Activated T-cell treated with anti-CD3 and anti-CD28 coated beads, Interleukin-2, amount 50 U/mL, for 4 hours (primary cell): ENCODE data around the gene POLE2. TPM values are rescaled to one million over a fixed set of nuclear protein-coding genes. Genes with fewer than 3 reads are reported as not detected.

Source experiments
- ATAC-seq, 2 donors: fragments of 200-7000 bp; cut with Tn5 transposase; one replicate each; pipeline ENCODE4 v1.10.0; 2021
- DNase-seq: peaks from one replicate; pipeline ENCODE4 v3.0.0-alpha.2; 2020
- H3K27me3 Mint-ChIP-seq: one replicate; pipeline ENCODE4 v1.8.0; 2021; ENCODE audit warnings: low read depth, mixed read lengths
- H3K36me3 Mint-ChIP-seq: one replicate; pipeline ENCODE4 v1.8.0; 2022; ENCODE audit warnings: mixed read lengths; ENCODE audit not compliant: insufficient read depth
- H3K4me1 Mint-ChIP-seq: one replicate; pipeline ENCODE4 v1.8.0; 2021; ENCODE audit warnings: low read depth, mixed read lengths
- H3K4me3 Mint-ChIP-seq: one replicate; pipeline ENCODE4 v1.8.0; 2021; ENCODE audit warnings: mild to moderate bottlenecking, moderate library complexity, mixed read lengths
- H3K9me3 Mint-ChIP-seq: one replicate; pipeline ENCODE4 v1.8.0; 2021; ENCODE audit warnings: mixed read lengths
- total RNA-seq, 3 donors: library from RNA; stranded (reverse); gene quantifications; one replicate each; pipeline ENCODE4 v1.2.1, GENCODE V29; 2021

The POLE2 gene
- total RNA-seq, 3 donors from 2014 or later: 23.8 to 33.1 (median 31.7) TPM

DNA sequence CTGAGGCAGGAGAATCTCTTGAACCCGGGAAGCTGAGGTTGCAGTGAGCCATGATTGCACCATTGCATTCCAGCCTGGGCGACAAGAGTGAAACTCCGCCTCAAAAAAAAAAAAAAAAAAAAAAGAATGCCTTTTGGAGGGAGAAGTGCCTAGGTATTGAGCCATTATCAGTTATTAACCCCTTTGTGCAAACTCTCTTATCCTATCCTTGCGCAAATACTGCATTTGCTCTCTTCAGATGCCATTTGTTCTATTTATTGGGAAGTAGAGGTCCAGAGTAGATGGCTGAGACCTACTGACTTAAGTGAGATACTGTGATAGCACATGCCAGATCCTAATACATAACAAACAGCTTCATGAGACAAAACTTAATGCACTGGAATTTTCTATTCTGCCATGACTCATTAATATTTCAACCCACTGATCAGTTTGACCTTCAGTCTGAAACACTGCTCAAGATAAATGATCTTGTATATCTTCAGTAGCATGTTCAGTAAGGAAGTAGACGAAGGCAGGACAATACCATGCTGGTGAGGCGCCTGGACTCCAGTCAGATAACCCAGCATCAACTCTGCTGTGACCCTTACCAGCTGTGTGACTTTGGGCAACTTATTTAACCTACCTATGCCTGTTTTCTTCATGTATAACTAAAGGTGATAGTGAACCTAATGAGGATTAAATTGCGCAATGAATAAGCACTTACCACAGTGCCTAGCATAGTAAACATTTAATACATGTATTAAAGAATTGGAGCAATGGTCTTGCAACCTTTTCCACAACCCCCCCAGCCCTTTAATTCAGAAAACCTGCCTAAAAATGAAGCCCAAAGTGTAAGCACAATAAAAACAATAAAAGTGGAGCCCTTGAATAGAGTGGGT, 47.2 kb downstream of the POLE2 start:
- ATAC-seq (no peak), DNase-seq (no peak)
- Mint-ChIP-seq H3K27me3 (no peaks in the 10 kb centered on the region), H3K36me3 (peaks cover 38% of the 10 kb centered on the region), H3K9me3 (no peaks in the 10 kb centered on the region), H3K4me1 (peaks cover 62% of the 10 kb centered on the region), H3K4me3 (no peak overlapping the region)

DNA sequence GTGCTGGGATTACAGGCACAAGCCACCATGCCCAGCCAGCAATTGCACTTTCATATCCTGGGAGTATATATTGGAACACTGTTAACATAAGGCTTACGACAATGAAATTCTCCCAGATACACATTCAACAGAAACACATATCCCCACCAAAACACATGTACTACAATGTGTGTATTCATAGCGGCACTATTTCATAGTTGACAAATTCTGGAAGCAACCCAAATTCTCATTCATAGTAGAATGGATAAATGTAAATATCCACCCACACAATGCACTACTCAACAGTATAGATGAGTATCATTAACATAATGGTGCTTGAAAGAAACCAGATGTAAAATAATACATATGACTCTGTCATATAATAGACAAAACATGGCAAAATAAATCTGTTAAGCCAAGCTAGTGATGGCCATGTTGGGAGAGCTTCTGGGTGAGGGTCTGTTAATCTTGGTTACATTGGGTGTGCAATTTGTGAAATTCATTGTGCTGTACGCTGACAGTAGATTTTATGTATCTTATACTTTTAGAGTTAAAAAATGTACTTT, 50.4 kb downstream of the POLE2 start:
- no peak for ATAC-seq
- H3K4me3 Mint-ChIP-seq: peak overlapping the region; percentile 47
- H3K9me3 Mint-ChIP-seq: no peaks in the 10 kb centered on the region
- peaks cover 59% of the 10 kb centered on the region for H3K4me1 Mint-ChIP-seq
- peaks cover 33% of the 10 kb centered on the region for H3K36me3 Mint-ChIP-seq
- no peak for DNase-seq
- no peaks in the 10 kb centered on the region for H3K27me3 Mint-ChIP-seq

DNA sequence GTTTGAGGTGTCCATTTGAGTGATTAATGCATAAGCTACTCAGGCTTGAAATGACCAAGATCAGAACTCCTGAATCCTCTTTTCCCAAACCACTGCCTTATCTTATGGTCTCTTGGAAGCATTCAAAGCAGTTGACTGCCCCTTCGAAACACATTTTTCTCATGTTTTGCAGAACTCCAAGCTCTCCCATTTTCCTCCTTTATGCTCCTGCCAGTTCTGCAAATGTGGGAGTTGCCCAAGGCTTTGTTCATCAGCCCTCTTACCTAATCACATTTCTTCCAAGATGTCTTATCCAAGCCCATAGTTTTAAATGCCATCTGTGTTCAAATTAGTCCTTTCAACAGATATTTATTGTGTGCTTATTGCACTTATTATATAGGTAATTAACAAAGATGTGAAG, 51.1 kb downstream of the POLE2 start:
- ATAC-seq: no peak
- DNase-seq: no peak
- no peaks in the 10 kb centered on the region for H3K27me3 Mint-ChIP-seq
- peak overlapping the region; percentile 96 for H3K4me3 Mint-ChIP-seq
- no peaks in the 10 kb centered on the region for H3K9me3 Mint-ChIP-seq
- H3K4me1 Mint-ChIP-seq: peaks cover 54% of the 10 kb centered on the region
- peaks cover 27% of the 10 kb centered on the region for H3K36me3 Mint-ChIP-seq

DNA sequence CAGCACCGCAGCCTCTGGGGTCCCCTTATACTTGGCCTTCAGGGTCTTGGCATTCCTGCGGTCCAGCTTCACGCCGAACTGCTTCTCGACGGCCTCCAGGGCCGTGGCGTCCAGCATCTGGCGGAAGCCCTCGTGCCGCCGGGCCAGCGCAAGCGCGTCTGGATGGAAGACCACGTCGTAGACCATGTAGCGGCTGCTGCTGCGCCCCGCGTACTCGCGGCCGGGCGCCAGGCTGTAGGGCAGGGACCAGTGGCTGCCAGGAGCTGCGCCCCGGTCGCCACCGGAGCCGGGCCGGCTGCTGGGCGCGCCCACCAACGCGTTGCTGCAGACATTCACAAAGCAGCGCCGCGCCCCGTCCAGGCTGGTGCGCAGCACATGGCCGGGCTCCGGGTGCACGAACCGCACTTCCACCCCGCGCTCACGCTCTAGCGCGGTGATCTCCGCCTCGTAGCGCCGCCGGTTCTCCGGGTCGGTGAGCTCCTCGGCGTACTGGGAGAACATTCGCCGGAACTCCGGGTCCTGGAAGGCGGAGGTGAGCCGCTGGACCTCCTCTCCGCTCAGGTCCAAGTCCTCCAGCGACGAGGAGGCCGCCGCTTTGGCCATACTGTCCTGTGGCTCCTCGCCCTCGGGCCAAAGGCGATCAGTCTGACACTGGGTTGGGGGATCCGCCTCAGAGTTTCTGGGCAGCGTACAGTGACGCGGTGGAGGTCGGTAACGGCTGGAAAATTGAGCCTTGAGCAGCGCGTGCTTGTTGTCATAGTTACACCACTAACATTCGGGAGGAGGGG, 53.3 kb downstream of the POLE2 start, which contains the start of gene DNAAF2:
Gene DNAAF2, minus strand, starts transcription at position 698 of the 788 bp plus-strand sequence. Its CDS starts 95 bp downstream, at position 603.
- Mint-ChIP-seq H3K36me3 (peaks cover 23% of the 10 kb centered on the region), H3K4me3 (peak within 1 kb of the TSS; percentile 96), H3K27me3 (no peaks in the 10 kb centered on the region), H3K9me3 (no peaks in the 10 kb centered on the region), H3K4me1 (peaks cover 45% of the 10 kb centered on the region)
- DNase-seq (peak; percentile 55), ATAC-seq (peak; percentile 46 to 47)

DNA sequence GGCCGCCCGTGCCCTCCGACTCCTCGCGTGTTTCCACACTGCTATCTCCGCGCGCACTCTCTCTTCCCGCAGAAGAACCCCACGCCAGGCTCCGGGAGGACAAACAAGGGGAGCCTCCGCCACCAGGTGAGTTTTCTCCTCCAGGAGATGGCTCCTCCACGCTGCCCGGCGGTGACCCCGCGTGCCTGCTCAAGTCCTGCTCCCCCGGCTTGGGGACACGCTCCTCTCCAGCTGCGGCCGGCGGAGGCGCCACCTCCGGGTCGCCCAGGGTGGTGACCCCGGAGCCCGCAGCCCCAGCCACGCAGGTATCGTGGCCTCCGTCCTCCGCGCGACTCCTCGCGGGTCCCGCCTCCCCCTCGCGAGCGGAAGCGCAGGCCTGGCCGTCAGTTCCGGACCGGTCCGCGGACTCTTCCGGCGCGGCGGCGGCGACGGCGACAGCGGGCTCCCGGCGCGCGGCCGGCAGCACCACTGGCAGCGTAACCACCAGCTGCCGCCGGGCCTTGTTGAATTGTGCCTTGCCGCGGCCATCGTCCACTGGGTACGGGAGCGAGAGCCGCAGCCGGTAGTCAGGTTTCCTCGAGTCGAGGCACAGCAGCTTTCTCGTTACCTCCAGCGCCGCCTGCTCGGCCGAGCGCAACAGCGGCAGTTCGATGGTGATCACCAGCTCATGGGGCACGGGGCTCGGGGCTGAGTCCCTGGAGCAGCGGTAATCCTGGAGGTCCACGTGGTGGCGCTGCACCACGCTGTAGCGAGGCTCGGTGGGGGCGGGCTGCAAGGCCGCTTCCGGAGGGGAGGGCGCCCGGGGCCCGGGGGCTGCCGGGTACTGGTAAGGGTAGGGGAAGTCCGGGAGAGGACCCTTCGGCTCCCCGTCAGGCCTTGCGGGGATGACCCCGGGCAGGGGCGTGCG, 54.1 kb downstream of the POLE2 start:
- ATAC-seq (peak; percentile 84 to 86), DNase-seq (peak; percentile 93)
- no peaks in the 10 kb centered on the region for H3K9me3 Mint-ChIP-seq
- peak overlapping the region; percentile 96 for H3K4me3 Mint-ChIP-seq
- H3K27me3 Mint-ChIP-seq: no peaks in the 10 kb centered on the region
- peaks cover 19% of the 10 kb centered on the region for H3K36me3 Mint-ChIP-seq
- peaks cover 40% of the 10 kb centered on the region for H3K4me1 Mint-ChIP-seq

DNA sequence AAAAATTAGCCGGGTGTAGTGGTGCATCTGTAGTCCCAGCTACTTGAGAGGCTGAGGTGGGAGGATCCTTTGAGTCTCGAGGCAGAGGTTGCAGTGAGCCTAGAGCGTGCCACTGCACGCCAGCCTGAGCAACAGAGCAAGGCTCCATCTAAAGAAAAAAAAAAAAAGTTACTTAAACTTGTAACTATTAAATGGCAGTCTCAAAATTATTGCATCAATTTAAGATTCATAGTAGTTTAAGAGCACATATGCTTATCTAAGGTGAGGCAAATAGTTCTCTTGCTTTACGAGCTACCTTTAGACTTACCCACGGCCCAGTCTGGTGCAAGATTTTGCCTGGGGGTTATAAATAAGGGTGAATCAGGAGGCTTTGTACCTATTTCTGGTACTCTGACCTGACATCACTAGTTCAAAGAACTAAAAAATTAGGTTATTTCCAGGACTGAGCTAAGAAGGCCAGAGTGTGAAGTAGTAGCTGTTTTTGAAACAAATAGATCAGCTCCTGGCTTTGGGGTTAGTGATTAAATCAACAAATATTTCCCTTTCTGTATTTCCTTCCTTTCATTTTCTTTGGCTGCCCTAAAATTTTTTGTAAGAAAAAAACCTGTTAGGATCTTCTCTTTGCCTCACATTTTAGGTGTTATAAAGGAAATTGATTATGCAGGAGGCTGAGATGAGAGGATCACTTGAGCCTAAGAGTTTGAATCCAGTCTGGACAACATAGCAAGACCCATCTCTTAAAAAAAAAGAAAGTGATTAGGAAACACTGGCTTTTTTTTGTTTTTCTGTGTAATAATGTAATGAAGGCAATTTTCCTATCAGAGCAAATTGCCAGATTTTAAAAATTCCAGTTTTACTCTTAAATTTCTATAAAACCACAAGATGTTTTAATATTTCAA, 63.8 kb downstream of the POLE2 start:
- H3K36me3 Mint-ChIP-seq: peaks cover 22% of the 10 kb centered on the region
- DNase-seq (no peak), ATAC-seq (no peak)
- H3K27me3 Mint-ChIP-seq: no peaks in the 10 kb centered on the region
- H3K9me3 Mint-ChIP-seq: no peaks in the 10 kb centered on the region
- H3K4me1 Mint-ChIP-seq: peaks cover 42% of the 10 kb centered on the region
- H3K4me3 Mint-ChIP-seq: peak overlapping the region; percentile 97

DNA sequence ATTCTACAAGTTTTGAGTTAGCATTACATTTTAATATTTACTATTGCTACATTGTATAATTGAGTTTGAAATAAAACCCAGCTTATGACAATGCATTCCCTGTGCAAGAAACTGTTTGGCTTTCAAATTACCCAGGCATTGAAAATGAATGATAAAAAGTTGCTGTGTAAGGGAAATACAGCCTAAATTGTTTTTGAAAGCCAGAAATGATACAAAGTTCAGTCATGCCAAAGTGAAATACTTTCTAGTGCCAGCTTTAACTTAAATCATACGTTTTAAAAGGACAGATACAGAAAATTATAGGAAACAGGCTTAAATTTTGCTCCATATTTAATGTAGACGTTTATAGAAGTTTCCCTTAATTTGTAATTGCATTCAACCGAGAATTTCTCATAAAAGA, 64.6 kb downstream of the POLE2 start:
- peaks cover 47% of the 10 kb centered on the region for H3K4me1 Mint-ChIP-seq
- H3K9me3 Mint-ChIP-seq: no peaks in the 10 kb centered on the region
- H3K4me3 Mint-ChIP-seq: peak overlapping the region; percentile 97
- H3K27me3 Mint-ChIP-seq: no peaks in the 10 kb centered on the region
- ATAC-seq (no peak), DNase-seq (no peak)
- peaks cover 29% of the 10 kb centered on the region for H3K36me3 Mint-ChIP-seq

DNA sequence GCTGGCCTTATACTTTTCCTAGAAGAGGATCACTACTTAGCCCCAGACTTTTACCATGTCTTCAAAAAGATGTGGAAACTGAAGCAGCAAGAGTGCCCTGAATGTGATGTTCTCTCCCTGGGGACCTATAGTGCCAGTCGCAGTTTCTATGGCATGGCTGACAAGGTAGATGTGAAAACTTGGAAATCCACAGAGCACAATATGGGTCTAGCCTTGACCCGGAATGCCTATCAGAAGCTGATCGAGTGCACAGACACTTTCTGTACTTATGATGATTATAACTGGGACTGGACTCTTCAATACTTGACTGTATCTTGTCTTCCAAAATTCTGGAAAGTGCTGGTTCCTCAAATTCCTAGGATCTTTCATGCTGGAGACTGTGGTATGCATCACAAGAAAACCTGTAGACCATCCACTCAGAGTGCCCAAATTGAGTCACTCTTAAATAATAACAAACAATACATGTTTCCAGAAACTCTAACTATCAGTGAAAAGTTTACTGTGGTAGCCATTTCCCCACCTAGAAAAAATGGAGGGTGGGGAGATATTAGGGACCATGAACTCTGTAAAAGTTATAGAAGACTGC, 65.9 kb downstream of the POLE2 start:
- no peak for DNase-seq
- peaks cover 53% of the 10 kb centered on the region for H3K4me1 Mint-ChIP-seq

DNA sequence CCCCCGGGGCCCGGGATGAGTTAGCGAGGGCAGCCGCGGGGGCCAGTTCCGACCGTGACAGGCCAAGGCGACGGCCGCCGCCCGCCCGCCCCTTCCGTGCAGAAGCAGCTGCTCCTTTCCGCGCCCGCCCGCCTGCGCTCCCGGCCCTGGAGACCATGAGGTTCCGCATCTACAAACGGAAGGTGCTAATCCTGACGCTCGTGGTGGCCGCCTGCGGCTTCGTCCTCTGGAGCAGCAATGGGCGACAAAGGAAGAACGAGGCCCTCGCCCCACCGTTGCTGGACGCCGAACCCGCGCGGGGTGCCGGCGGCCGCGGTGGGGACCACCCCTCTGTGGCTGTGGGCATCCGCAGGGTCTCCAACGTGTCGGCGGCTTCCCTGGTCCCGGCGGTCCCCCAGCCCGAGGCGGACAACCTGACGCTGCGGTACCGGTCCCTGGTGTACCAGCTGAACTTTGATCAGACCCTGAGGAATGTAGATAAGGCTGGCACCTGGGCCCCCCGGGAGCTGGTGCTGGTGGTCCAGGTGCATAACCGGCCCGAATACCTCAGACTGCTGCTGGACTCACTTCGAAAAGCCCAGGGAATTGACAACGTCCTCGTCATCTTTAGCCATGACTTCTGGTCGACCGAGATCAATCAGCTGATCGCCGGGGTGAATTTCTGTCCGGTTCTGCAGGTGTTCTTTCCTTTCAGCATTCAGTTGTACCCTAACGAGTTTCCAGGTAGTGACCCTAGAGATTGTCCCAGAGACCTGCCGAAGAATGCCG, 66.7 kb downstream of the POLE2 start:
- ATAC-seq: peak; percentile 18 to 20
- DNase-seq: peak; percentile 47
- Mint-ChIP-seq H3K36me3 (peaks cover 31% of the 10 kb centered on the region), H3K4me1 (peaks cover 51% of the 10 kb centered on the region), H3K4me3 (peak overlapping the region; percentile 97), H3K27me3 (no peaks in the 10 kb centered on the region), H3K9me3 (no peaks in the 10 kb centered on the region)

More for the DNA sequence above, 65.9 kb downstream of the POLE2 start:
- H3K27me3 Mint-ChIP-seq: no peaks in the 10 kb centered on the region
- no peaks in the 10 kb centered on the region for H3K9me3 Mint-ChIP-seq
- peak overlapping the region; percentile 97 for H3K4me3 Mint-ChIP-seq
- no peak for ATAC-seq
- peaks cover 34% of the 10 kb centered on the region for H3K36me3 Mint-ChIP-seq

DNA sequence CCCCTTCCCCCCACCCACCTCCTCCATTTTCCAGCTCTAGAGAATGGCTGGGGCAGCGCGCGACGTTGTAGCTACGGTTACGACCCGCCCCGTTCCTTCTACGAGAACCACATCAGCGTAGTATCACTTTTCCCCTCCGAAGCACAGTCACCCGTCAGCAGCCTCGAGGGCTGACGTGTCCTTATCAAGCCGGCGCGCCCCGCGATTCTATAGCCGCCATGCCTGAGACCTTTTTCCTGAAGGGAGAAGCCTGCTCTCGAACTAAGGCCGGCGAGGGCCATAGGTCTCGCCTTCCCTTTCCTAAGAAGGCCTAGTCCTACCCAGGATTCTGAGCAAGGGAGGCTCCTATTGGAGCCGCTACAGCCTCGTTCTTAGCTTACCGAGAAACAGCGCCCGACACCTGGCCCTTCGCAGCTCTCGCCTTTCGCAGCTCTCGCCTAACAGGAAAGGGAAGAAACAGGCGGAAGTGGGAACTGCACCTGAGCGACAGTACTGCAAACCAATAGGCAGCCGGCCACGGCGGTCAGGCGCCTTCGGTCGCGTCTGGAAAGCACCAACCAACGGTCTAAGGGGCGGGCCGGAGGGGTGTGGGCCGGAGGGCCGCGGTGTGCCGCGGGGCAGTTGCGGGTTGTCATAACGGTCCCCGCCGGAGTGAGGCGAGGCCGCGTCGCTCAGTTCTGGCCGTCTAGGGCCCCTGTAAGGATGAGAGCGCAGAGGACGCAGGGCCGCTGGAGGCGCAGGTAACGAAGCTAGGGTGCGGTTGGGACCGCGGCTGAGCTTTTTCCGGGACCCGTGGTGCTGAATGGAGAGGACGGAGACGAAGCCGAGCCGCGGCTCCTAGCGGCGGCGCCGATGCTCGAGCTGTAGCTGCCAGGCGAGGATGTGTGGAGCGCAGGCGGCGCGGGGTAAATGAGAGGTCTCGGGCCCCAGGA, 67.6 kb downstream of the POLE2 start, which contains the start of the genes MGAT2 and RPL36AL:
Gene MGAT2, plus strand, starts transcription at position 618 of the 932 bp plus-strand sequence. CDS start 470 bp downstream, outside the sequence.
Gene RPL36AL, minus strand, starts transcription at position 445 of the 932 bp plus-strand sequence. CDS start 1,522 bp downstream, outside the sequence.
- no peaks in the 10 kb centered on the region for H3K9me3 Mint-ChIP-seq
- peaks cover 33% of the 10 kb centered on the region for H3K36me3 Mint-ChIP-seq
- H3K27me3 Mint-ChIP-seq: no peaks in the 10 kb centered on the region
- peak; percentile 91 for ATAC-seq
- peak within 1 kb of the TSS; percentile 97 for H3K4me3 Mint-ChIP-seq
- DNase-seq: peak; percentile 89
- peaks cover 49% of the 10 kb centered on the region for H3K4me1 Mint-ChIP-seq

DNA sequence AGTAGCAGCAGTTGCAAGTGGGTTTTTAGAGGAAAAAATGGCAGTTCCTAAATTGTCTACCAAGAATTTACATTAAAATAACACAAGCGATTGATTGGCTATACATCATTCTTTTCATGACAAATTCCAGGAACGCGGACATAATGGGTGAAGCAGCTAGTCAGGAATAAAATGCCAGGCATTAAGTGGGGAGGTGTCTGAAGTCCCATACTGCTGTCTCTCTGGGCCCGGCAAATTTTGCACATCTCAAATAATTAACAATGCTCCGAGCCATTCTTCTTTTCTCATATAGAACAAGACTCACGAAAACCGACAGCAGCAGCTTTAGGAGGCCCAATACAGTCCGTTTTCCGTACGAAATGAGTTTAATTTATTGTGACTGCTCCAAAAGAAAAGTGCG, 68.3 kb downstream of the POLE2 start:
- H3K9me3 Mint-ChIP-seq: no peaks in the 10 kb centered on the region
- no peaks in the 10 kb centered on the region for H3K27me3 Mint-ChIP-seq
- peaks cover 33% of the 10 kb centered on the region for H3K36me3 Mint-ChIP-seq
- peaks cover 45% of the 10 kb centered on the region for H3K4me1 Mint-ChIP-seq
- DNase-seq (no peak), ATAC-seq (no peak)
- H3K4me3 Mint-ChIP-seq: peak overlapping the region; percentile 97
